Lower leg skin (tissue), 4 donors: ENCODE measurements around the gene RBPJL. TPM values are rescaled to one million over a fixed set of nuclear protein-coding genes. Genes with fewer than 3 reads are reported as not detected.

Experiments used
- DNase-seq, 2 donors: peaks; one replicate each; pipeline ENCODE4 v3.0.0-alpha.2; 2019; ENCODE audit warnings: low spot score in 2 of 2
- H3K4me3 ChIP-seq: fragments of 200-600 bp; sonication (generic); 2 replicates; pipeline ENCODE4 v1.5.1; 2017; ENCODE audit warnings: mild to moderate bottlenecking, low read depth; ENCODE audit not compliant: poor library complexity, severe bottlenecking
- POLR2A ChIP-seq, 2 donors: fragments of 450-650 bp; IDR thresholded peaks; one replicate each; pipeline ENCODE4 v1.6.1; 2016 to 2017; ENCODE audit warnings: antibody characterized with exemption in 2 of 2, mild to moderate bottlenecking in 1 of 2, moderate library complexity in 1 of 2
- WGBS, 2 donors: methylation state at CpG; one replicate each; pipeline ENCODE4 v1.1.5; 2018; 5-methylcytosine and 5-hydroxymethylcytosine counted together
- intact Hi-C: fragments of 100-400 bp; cut with DNase I; formaldehyde crosslinking; loops from one replicate; pipeline ENCODE4 v1.15.0; 2023; ENCODE audit warnings: low total_unique reads
- total RNA-seq, 4 donors: library from RNA; depleted of rRNA; stranded (reverse); fragments of >200 nt; gene quantifications; one replicate each; pipeline ENCODE4 v1.1.0, GENCODE V29; 2016
- TF ChIP-seq, protein P1 (sequence below), 3 donors: fragments of 450-650 bp; IDR thresholded peaks; one replicate each; pipeline ENCODE4 v1.5.1; 2016; ENCODE audit warnings: antibody characterized with exemption in 3 of 3, mild to moderate bottlenecking in 3 of 3, moderate library complexity in 2 of 3

The RBPJL gene
- total RNA-seq, 4 donors from 2014 or later: not detected

DNA sequence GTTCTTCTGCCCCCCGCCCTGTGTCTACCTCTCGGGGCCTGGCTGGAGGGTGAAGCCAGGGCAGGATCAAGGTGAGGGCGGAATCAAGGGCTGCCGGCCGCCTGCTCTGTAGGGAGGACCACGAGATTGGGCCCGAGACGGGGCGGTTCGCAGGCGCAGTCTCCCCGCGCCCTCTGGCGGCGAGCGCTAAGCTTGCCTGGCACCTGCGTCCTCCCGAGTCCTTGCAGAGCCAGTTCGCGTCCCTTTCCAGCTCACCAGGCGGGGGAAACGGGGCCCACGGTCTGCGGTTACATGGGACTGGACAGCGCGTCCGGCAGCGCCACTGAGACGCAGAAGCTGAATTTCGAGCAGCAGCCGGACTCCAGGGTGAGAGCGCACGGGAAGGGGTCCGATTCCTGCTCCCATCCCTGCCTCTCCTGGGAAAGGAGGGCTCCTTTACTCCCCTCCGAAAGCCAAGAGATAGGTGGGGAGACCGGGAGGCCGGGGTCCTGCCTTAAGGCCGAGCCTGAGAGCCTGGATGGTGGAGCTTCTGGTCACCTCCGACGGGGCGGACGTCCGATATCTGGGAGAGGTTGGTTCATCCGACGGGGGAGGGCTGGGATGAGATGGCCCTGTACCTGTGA, 5.1 kb downstream of the RBPJL start:
- no peak overlapping the region for H3K4me3 ChIP-seq
- intact Hi-C loops: loop anchor here (5.0 to 10.0 kb wide), 2 partner anchors 269 to 453 kb away; no protein-coding TSS in a partner anchor
- peak in 1 of 2 donors; percentile 92 for DNase-seq
- 21 to 28% methylated on average over 32 to 45 of the region's 45 CpGs for WGBS, 2 donors
- TF ChIP-seq, protein P1, sequence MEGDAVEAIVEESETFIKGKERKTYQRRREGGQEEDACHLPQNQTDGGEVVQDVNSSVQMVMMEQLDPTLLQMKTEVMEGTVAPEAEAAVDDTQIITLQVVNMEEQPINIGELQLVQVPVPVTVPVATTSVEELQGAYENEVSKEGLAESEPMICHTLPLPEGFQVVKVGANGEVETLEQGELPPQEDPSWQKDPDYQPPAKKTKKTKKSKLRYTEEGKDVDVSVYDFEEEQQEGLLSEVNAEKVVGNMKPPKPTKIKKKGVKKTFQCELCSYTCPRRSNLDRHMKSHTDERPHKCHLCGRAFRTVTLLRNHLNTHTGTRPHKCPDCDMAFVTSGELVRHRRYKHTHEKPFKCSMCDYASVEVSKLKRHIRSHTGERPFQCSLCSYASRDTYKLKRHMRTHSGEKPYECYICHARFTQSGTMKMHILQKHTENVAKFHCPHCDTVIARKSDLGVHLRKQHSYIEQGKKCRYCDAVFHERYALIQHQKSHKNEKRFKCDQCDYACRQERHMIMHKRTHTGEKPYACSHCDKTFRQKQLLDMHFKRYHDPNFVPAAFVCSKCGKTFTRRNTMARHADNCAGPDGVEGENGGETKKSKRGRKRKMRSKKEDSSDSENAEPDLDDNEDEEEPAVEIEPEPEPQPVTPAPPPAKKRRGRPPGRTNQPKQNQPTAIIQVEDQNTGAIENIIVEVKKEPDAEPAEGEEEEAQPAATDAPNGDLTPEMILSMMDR (IDR thresholded peaks at IDR 0.05): peak in 1 of 3 donors; percentile 34
- no peak for TF ChIP-seq POLR2A (IDR thresholded peaks at IDR 0.05)

- no peak for DNase-seq
- TF ChIP-seq, protein P1 (IDR thresholded peaks at IDR 0.05): no peak
- no peak for TF ChIP-seq POLR2A (IDR thresholded peaks at IDR 0.05)
- 74 to 75% methylated on average over 20 to 21 of the region's 21 CpGs for WGBS, 2 donors
- no peak overlapping the region for H3K4me3 ChIP-seq
- intact Hi-C loops: loop anchor here (5.0 to 10.0 kb wide), 2 partner anchors 270 to 453 kb away; no protein-coding TSS in a partner anchor
These were observed 5.6 kb downstream of the RBPJL start for GRCh38 chr20:45312241-45312640.

DNA sequence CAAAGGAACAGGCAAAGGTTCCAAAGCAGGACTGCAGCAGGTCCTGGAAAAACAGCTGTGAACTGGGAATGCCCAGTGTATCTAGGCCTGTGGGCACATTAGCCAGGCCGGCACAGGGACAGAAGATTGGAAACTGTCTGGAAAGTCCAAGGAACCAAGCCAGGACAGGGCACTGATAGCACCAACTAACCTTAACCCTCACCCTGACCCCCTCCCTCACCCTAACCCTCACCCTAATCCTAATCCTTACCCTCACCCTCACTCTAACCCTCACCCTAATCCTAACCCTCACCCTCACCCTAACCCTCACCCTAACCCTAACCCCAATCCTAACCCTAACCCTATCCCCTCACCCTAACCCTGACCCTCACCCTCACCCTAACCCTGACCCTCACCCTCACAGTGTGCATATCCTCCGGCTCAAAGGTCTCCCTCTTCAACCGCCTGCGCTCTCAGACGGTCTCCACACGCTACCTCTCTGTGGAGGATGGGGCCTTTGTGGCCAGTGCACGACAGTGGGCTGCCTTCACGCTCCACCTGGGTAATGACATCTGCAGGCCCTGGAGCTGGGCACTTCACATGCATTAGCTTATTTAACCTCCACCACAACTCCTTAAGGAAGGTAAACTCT, 6.5 kb downstream of the RBPJL start:
- TF ChIP-seq POLR2A (IDR thresholded peaks at IDR 0.05): no peak
- TF ChIP-seq, protein P1 (IDR thresholded peaks at IDR 0.05): no peak
- DNase-seq: no peak
- WGBS, 2 donors: 95 to 96% methylated on average over 8 of the region's 8 CpGs
- intact Hi-C loops: loop anchor here (5.0 to 10.0 kb wide), 2 partner anchors 271 to 452 kb away; no protein-coding TSS in a partner anchor
- no peak overlapping the region for H3K4me3 ChIP-seq

- no peak for DNase-seq
- intact Hi-C loops: loop anchor here (5.0 to 10.0 kb wide), 2 partner anchors 272 to 451 kb away; no protein-coding TSS in a partner anchor
- no peak overlapping the region for H3K4me3 ChIP-seq
- TF ChIP-seq POLR2A (IDR thresholded peaks at IDR 0.05): no peak
- TF ChIP-seq, protein P1 (IDR thresholded peaks at IDR 0.05): no peak
- 79 to 87% methylated on average over 11 of the region's 11 CpGs for whole genome bisulfite sequencing, 2 donors
These were observed 7.3 kb downstream of the RBPJL start for GRCh38 chr20:45313943-45314342.

- TF ChIP-seq, protein P1 (IDR thresholded peaks at IDR 0.05): no peak
- no peak for TF ChIP-seq POLR2A (IDR thresholded peaks at IDR 0.05)
- intact Hi-C loops: loop anchor here (10.0 kb wide), 1 partner anchor 449 kb away; no protein-coding TSS in a partner anchor
- H3K4me3 ChIP-seq: no peak overlapping the region
- no peak for DNase-seq
- 84 to 88% methylated on average over 4 of the region's 4 CpGs for WGBS, 2 donors
These were observed 9.0 kb downstream of the RBPJL start for GRCh38 chr20:45315672-45316071.
